HG03565 (cell line): ENCODE results near the gene FARP1.
A peak's percentile ranks its signal among the peaks of the same experiment; 100 is the strongest.

ENCODE experiments used
- ATAC-seq: cut with Tn5 transposase; IDR thresholded peaks from one replicate; pipeline ENCODE4 v1.9.1; 2021; ENCODE audit warnings: mild to moderate bottlenecking, moderate library complexity; ENCODE audit not compliant: unreplicated experiment

The FARP1 gene

GRCh38 chr13:98129059-98129746 lies 13.7 kb upstream of the FARP1 start:
- no peak for ATAC-seq

GRCh38 chr13:98133946-98134345 lies 8.9 kb upstream of the FARP1 start:
- peak; percentile 91 for ATAC-seq

- ATAC-seq, result no peak
Measured at GRCh38 chr13:98134901-98135300, 8.0 kb upstream of the FARP1 start.

GRCh38 chr13:98141091-98141490 lies 1.8 kb upstream of the FARP1 start:
- no peak for ATAC-seq

- ATAC-seq, result no peak
Measured at GRCh38 chr13:98141509-98142379, 1.1 kb upstream of the FARP1 start.

- no peak for ATAC-seq
Measured at GRCh38 chr13:98143157-98143553, 261 bp downstream of the FARP1 start.

GRCh38 chr13:98143601-98144026 lies 720 bp downstream of the FARP1 start:
- no peak for ATAC-seq

GRCh38 chr13:98144027-98144741 lies 1.3 kb downstream of the FARP1 start:
- no peak for ATAC-seq

- ATAC-seq, result no peak
Measured at GRCh38 chr13:98144801-98145350, 2.0 kb downstream of the FARP1 start.

- no peak for ATAC-seq
Measured at GRCh38 chr13:98147521-98147920, 4.6 kb downstream of the FARP1 start.

GRCh38 chr13:98150832-98151479 lies 8.1 kb downstream of the FARP1 start:
- ATAC-seq, result no peak

GRCh38 chr13:98155475-98156109 lies 12.7 kb downstream of the FARP1 start:
- no peak for ATAC-seq

GRCh38 chr13:98156259-98156658 lies 13.4 kb downstream of the FARP1 start:
- ATAC-seq, result no peak

- ATAC-seq, result no peak
Measured at GRCh38 chr13:98157188-98157587, 14.3 kb downstream of the FARP1 start.

- ATAC-seq, result no peak
Measured at GRCh38 chr13:98157609-98158008, 14.7 kb downstream of the FARP1 start.

GRCh38 chr13:98158172-98158899 lies 15.4 kb downstream of the FARP1 start:
- ATAC-seq, result no peak

GRCh38 chr13:98162935-98163334 lies 20.0 kb downstream of the FARP1 start:
- no peak for ATAC-seq

GRCh38 chr13:98169331-98169730 lies 26.4 kb downstream of the FARP1 start:
- ATAC-seq, result no peak

- no peak for ATAC-seq
Measured at GRCh38 chr13:98171900-98172589, 29.2 kb downstream of the FARP1 start.
